Panc1 (cell line): Measurements from ENCODE around the gene DNAJB4.
"Not testable (repeated sequence)": the region's sequence is repeated elsewhere in the genome, so short reads cannot be mapped to it uniquely, and the experiment has no call there.

ENCODE experiments used
- POLR2AphosphoS5 ChIP-seq: IDR thresholded peaks from 2 replicates; pipeline ENCODE4 v1.6.1; 2012; ENCODE audit warnings: mild to moderate bottlenecking, low read depth, low read length, moderate library complexity
- SIN3A ChIP-seq: IDR thresholded peaks from 2 replicates; pipeline ENCODE4 v1.6.1; 2012; ENCODE audit warnings: low read depth, mild to moderate bottlenecking, low read length, moderate library complexity, borderline replicate concordance; ENCODE audit not compliant: insufficient read depth
- TCF7L2 ChIP-seq: IDR thresholded peaks from 2 replicates; pipeline ENCODE4 v1.6.1; 2011; ENCODE audit warnings: mild to moderate bottlenecking, low read depth, low read length, inconsistent platforms
- TF ChIP-seq, protein P1 (sequence below): fragments of 450-650 bp; IDR thresholded peaks from 2 replicates; pipeline ENCODE4 v1.5.1; 2017; ENCODE audit warnings: mild to moderate bottlenecking
- TF ChIP-seq, protein P2 (sequence below), 2 experiments: IDR thresholded peaks; 2 replicates each; pipeline ENCODE4 v1.6.1; 2011 to 2012; ENCODE audit warnings: low read depth in 2 of 2, control low read depth in 1 of 2, low read length in 1 of 2, mild to moderate bottlenecking in 1 of 2, moderate library complexity in 1 of 2; ENCODE audit not compliant: insufficient read depth in 1 of 2

DNA sequence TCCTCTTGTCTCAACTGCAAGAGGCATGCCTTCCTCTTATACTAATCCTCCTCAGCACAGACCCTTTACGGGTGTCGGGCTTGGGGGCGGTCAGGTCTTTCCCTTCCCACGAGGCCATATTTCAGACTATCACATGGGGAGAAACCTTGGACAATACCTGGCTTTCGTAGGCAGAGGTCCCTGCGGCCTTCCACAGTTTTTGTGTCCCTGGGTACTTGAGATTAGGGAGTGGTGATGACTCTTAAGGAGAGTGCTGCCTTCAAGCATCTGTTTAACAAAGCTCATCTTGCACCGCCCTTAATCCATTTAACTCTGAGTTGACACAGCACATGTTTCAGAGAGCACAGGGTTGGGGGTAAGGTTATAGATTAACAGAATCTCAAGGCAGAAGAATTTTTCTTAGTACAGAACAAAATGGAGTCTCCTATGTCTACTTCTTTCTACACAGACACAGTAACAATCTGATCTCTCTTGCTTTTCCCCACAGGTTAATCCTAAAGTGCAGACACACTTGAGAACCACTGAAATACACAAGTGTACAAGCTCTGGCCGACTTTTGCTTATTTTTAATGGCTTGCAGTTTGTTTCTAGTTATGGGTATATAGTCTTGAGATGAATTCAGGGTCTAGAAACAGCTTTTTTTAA, 21.3 kb upstream of the DNAJB4 start:
- TF ChIP-seq POLR2AphosphoS5, SIN3A, TCF7L2: not testable (repeated sequence)
- TF ChIP-seq, protein P1, sequence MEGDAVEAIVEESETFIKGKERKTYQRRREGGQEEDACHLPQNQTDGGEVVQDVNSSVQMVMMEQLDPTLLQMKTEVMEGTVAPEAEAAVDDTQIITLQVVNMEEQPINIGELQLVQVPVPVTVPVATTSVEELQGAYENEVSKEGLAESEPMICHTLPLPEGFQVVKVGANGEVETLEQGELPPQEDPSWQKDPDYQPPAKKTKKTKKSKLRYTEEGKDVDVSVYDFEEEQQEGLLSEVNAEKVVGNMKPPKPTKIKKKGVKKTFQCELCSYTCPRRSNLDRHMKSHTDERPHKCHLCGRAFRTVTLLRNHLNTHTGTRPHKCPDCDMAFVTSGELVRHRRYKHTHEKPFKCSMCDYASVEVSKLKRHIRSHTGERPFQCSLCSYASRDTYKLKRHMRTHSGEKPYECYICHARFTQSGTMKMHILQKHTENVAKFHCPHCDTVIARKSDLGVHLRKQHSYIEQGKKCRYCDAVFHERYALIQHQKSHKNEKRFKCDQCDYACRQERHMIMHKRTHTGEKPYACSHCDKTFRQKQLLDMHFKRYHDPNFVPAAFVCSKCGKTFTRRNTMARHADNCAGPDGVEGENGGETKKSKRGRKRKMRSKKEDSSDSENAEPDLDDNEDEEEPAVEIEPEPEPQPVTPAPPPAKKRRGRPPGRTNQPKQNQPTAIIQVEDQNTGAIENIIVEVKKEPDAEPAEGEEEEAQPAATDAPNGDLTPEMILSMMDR: not testable (repeated sequence)
- TF ChIP-seq, protein P2, sequence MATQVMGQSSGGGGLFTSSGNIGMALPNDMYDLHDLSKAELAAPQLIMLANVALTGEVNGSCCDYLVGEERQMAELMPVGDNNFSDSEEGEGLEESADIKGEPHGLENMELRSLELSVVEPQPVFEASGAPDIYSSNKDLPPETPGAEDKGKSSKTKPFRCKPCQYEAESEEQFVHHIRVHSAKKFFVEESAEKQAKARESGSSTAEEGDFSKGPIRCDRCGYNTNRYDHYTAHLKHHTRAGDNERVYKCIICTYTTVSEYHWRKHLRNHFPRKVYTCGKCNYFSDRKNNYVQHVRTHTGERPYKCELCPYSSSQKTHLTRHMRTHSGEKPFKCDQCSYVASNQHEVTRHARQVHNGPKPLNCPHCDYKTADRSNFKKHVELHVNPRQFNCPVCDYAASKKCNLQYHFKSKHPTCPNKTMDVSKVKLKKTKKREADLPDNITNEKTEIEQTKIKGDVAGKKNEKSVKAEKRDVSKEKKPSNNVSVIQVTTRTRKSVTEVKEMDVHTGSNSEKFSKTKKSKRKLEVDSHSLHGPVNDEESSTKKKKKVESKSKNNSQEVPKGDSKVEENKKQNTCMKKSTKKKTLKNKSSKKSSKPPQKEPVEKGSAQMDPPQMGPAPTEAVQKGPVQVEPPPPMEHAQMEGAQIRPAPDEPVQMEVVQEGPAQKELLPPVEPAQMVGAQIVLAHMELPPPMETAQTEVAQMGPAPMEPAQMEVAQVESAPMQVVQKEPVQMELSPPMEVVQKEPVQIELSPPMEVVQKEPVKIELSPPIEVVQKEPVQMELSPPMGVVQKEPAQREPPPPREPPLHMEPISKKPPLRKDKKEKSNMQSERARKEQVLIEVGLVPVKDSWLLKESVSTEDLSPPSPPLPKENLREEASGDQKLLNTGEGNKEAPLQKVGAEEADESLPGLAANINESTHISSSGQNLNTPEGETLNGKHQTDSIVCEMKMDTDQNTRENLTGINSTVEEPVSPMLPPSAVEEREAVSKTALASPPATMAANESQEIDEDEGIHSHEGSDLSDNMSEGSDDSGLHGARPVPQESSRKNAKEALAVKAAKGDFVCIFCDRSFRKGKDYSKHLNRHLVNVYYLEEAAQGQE (IDR thresholded peaks at IDR 0.05; ENCODE audit: insufficient read depth in 1 of 2, low read depth in 2 of 2, low read length in 1 of 2): not testable (repeated sequence)
